ENCODE data around the gene FBXL22.
"Not testable (repeated sequence)": the region's sequence is repeated elsewhere in the genome, so short reads cannot be mapped to it uniquely, and the experiment has no call there.

Gene FBXL22

GRCh38 chr15:63595065-63595464 lies 2.1 kb upstream of the FBXL22 start:
- DNase-seq: no peak

GRCh38 chr15:63595688-63596087 lies 1.5 kb upstream of the FBXL22 start:
- no peak for DNase-seq

- DNase-seq: no peak
These were observed 530 bp upstream of the FBXL22 start for GRCh38 chr15:63596676-63597037.

GRCh38 chr15:63597821-63598220 lies 634 bp downstream of the FBXL22 start:
- DNase-seq: no peak

GRCh38 chr15:63598473-63599400 lies 1.6 kb downstream of the FBXL22 start:
- DNase-seq: no peak

GRCh38 chr15:63599401-63600000 lies 2.3 kb downstream of the FBXL22 start:
- DNase-seq: no peak

GRCh38 chr15:63600001-63600615 lies 2.9 kb downstream of the FBXL22 start:
- DNase-seq: no peak

GRCh38 chr15:63600616-63601025 lies 3.4 kb downstream of the FBXL22 start:
- no peak for DNase-seq

- DNase-seq: no peak
These were observed 4.0 kb downstream of the FBXL22 start for GRCh38 chr15:63601026-63601703.

- peak; percentile 38 for DNase-seq
These were observed 4.6 kb downstream of the FBXL22 start for GRCh38 chr15:63601704-63602185.

GRCh38 chr15:63602595-63602994 lies 5.4 kb downstream of the FBXL22 start:
- no peak for DNase-seq

- no peak for DNase-seq
These were observed 6.3 kb downstream of the FBXL22 start for GRCh38 chr15:63603516-63603915.

- DNase-seq: no peak
These were observed 7.1 kb downstream of the FBXL22 start for GRCh38 chr15:63604281-63604680.

GRCh38 chr15:63605036-63605435 lies 7.8 kb downstream of the FBXL22 start:
- no peak for DNase-seq

GRCh38 chr15:63605816-63606215 lies 8.6 kb downstream of the FBXL22 start:
- DNase-seq: no peak

GRCh38 chr15:63606308-63606707 lies 9.1 kb downstream of the FBXL22 start:
- DNase-seq: no peak

GRCh38 chr15:63608989-63609388 lies 11.8 kb downstream of the FBXL22 start:
- DNase-seq: no peak

GRCh38 chr15:63609448-63609847 lies 12.3 kb downstream of the FBXL22 start:
- DNase-seq: no peak

- DNase-seq: peak; percentile 52
These were observed 13.1 kb downstream of the FBXL22 start for GRCh38 chr15:63610209-63610841.

- DNase-seq: no peak
These were observed 14.0 kb downstream of the FBXL22 start for GRCh38 chr15:63611177-63611576.

GRCh38 chr15:63612300-63612699 lies 15.1 kb downstream of the FBXL22 start:
- no peak for DNase-seq

- DNase-seq: no peak
These were observed 18.7 kb downstream of the FBXL22 start for GRCh38 chr15:63615935-63616334.

GRCh38 chr15:63617147-63617546 lies 20.0 kb downstream of the FBXL22 start:
- DNase-seq: not testable (repeated sequence)

All from NCI-H510A treated with DMSO at 0.1 percent for 48 hours (cell line).